Measurements from ENCODE around the gene CPT1A. TPM values are rescaled to one million over a fixed set of nuclear protein-coding genes. Genes with fewer than 3 reads are reported as not detected.

The CPT1A gene
- total RNA-seq, 1 donor = 39.7 TPM

GRCh38 chr11:68774194-68774585 lies 67.5 kb downstream of the CPT1A start:
- no peak for TF ChIP-seq CTCF (IDR thresholded peaks at IDR 0.05; ENCODE audit: insufficient read depth, low read depth, low read length)
- no peak for DNase-seq (ENCODE audit: low read depth)
- H3K4me3 ChIP-seq (ENCODE audit: low read depth, low read length) = no peak overlapping the region

GRCh38 chr11:68773521-68774193 lies 68.1 kb downstream of the CPT1A start:
- DNase-seq (ENCODE audit: low read depth) = peak; percentile 65
- no peak overlapping the region for H3K4me3 ChIP-seq (ENCODE audit: low read depth, low read length)
- no peak for TF ChIP-seq CTCF (IDR thresholded peaks at IDR 0.05; ENCODE audit: insufficient read depth, low read depth, low read length)

- no peak for TF ChIP-seq CTCF (IDR thresholded peaks at IDR 0.05; ENCODE audit: insufficient read depth, low read depth, low read length)
- H3K4me3 ChIP-seq (ENCODE audit: low read depth, low read length) = no peak overlapping the region
- no peak for DNase-seq (ENCODE audit: low read depth)
Observed at GRCh38 chr11:68772936-68773335, 68.8 kb downstream of the CPT1A start.

- no peak for TF ChIP-seq CTCF (IDR thresholded peaks at IDR 0.05; ENCODE audit: insufficient read depth, low read depth, low read length)
- DNase-seq (ENCODE audit: low read depth) = no peak
- no peak overlapping the region for H3K4me3 ChIP-seq (ENCODE audit: low read depth, low read length)
Observed at GRCh38 chr11:68770781-68771180, 70.9 kb downstream of the CPT1A start.

GRCh38 chr11:68767672-68768071 lies 74.0 kb downstream of the CPT1A start:
- no peak for DNase-seq (ENCODE audit: low read depth)
- no peak for TF ChIP-seq CTCF (IDR thresholded peaks at IDR 0.05; ENCODE audit: insufficient read depth, low read depth, low read length)
- H3K4me3 ChIP-seq (ENCODE audit: low read depth, low read length) = no peak overlapping the region

- no peak for TF ChIP-seq CTCF (IDR thresholded peaks at IDR 0.05; ENCODE audit: insufficient read depth, low read depth, low read length)
- no peak for DNase-seq (ENCODE audit: low read depth)
- no peak overlapping the region for H3K4me3 ChIP-seq (ENCODE audit: low read depth, low read length)
Observed at GRCh38 chr11:68766786-68767185, 74.9 kb downstream of the CPT1A start.

- TF ChIP-seq CTCF (IDR thresholded peaks at IDR 0.05; ENCODE audit: insufficient read depth, low read depth, low read length) = no peak
- no peak overlapping the region for H3K4me3 ChIP-seq (ENCODE audit: low read depth, low read length)
- no peak for DNase-seq (ENCODE audit: low read depth)
Observed at GRCh38 chr11:68764746-68765145, 77.0 kb downstream of the CPT1A start.

Measured in fibroblast of villous mesenchyme (primary cell).